H1 (cell line): Measurements from ENCODE around the gene TECPR2.

Source experiments
- BACH1 ChIP-seq: IDR thresholded peaks from 2 replicates; pipeline ENCODE4 v1.6.1; 2012; ENCODE audit warnings: low read length, improper control_type of control experiment
- BCL11A ChIP-seq, 2 experiments: IDR thresholded peaks; one replicate each; pipeline ENCODE4 v1.6.1; 2011; ENCODE audit warnings: low read depth in 2 of 2, low read length in 2 of 2, mild to moderate bottlenecking in 2 of 2
- CBX5 ChIP-seq: fragments of 300-800, 300-1000 bp; sonication (generic); IDR thresholded peaks from 2 replicates; pipeline ENCODE4 v1.7.1; 2016; ENCODE audit warnings: antibody characterized with exemption, low read length, low read depth
- POLR2A ChIP-seq, 2 experiments: IDR thresholded peaks; 1 replicate in 1 of 2; 2 replicates in 1 of 2; pipeline ENCODE4 v1.6.1; 2011; ENCODE audit warnings: low read depth in 2 of 2, low read length in 2 of 2, mild to moderate bottlenecking in 2 of 2; ENCODE audit errors: control extremely low read depth in 1 of 2
- RAD21 ChIP-seq, 2 experiments: IDR thresholded peaks in 1 of 2; conservative IDR thresholded peaks in 1 of 2; 2 replicates each; pipeline ENCODE4 v1.6.1; 2011; ENCODE audit warnings: low read depth in 2 of 2, low read length in 2 of 2, improper control_type of control experiment in 1 of 2, inconsistent platforms in 1 of 2, mild to moderate bottlenecking in 1 of 2, moderate library complexity in 1 of 2
- SRF ChIP-seq: IDR thresholded peaks from 2 replicates; pipeline ENCODE4 v1.6.1; 2011; ENCODE audit warnings: mild to moderate bottlenecking, low read depth, low read length, moderate library complexity
- ZNF274 ChIP-seq: IDR thresholded peaks from 2 replicates; pipeline ENCODE4 v1.7.0; 2012; ENCODE audit warnings: low read length, borderline replicate concordance; ENCODE audit errors: extremely low read depth
- TF ChIP-seq, protein P1 (sequence below), 3 experiments: IDR thresholded peaks; 1 replicate in 2 of 3; 2 replicates in 1 of 3; pipeline versions ENCODE4 v1.5.1 to v1.6.1; 2011; ENCODE audit warnings: low read length in 3 of 3, mild to moderate bottlenecking in 3 of 3, inconsistent platforms in 2 of 3, low read depth in 1 of 3, moderate library complexity in 1 of 3; ENCODE audit not compliant: insufficient read depth in 1 of 3; ENCODE audit errors: control extremely low read depth in 1 of 3
- TF ChIP-seq, protein P2 (sequence below): fragments of 300-600 bp; sonication (generic); IDR thresholded peaks from 2 replicates; pipeline ENCODE4 v1.7.1; 2012; ENCODE audit warnings: low read length, moderate library complexity, mild to moderate bottlenecking, inconsistent platforms; ENCODE audit not compliant: insufficient replicate concordance

DNA sequence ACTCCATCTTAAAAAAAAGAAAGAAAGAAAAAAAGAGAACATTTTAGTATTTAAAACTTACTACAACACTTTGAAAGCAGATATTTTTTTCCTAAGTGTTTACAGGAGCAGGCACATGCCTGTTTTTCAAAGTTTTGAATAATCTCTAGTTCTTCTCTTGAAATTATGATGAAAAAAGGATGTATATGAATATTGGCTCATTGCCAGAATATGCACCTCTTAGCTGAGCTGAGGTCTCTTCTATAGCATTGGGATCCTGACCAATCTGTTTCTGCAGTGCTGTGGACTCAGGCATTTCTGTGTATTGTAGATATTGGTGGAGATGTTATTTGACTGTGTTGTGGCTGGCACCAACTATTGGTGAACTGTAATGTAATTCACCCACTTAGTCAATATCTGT is 15.0 kb downstream of the TECPR2 start:
- TF ChIP-seq, protein P1, sequence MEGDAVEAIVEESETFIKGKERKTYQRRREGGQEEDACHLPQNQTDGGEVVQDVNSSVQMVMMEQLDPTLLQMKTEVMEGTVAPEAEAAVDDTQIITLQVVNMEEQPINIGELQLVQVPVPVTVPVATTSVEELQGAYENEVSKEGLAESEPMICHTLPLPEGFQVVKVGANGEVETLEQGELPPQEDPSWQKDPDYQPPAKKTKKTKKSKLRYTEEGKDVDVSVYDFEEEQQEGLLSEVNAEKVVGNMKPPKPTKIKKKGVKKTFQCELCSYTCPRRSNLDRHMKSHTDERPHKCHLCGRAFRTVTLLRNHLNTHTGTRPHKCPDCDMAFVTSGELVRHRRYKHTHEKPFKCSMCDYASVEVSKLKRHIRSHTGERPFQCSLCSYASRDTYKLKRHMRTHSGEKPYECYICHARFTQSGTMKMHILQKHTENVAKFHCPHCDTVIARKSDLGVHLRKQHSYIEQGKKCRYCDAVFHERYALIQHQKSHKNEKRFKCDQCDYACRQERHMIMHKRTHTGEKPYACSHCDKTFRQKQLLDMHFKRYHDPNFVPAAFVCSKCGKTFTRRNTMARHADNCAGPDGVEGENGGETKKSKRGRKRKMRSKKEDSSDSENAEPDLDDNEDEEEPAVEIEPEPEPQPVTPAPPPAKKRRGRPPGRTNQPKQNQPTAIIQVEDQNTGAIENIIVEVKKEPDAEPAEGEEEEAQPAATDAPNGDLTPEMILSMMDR (IDR thresholded peaks at IDR 0.05; ENCODE audit: control extremely low read depth in 1 of 3, insufficient read depth in 1 of 3, low read depth in 1 of 3, low read length in 3 of 3): no peak
- TF ChIP-seq POLR2A (IDR thresholded peaks at IDR 0.05; ENCODE audit: control extremely low read depth in 1 of 2, low read depth in 2 of 2, low read length in 2 of 2) (no peak), BCL11A (IDR thresholded peaks at IDR 0.05; ENCODE audit: low read depth in 2 of 2, low read length in 2 of 2) (no peak), SRF (no peak), BACH1 (no peak), CBX5 (no peak), RAD21 (IDR thresholded peaks at IDR 0.05 in 1 of 2, conservative IDR thresholded peaks at IDR 0.05 in 1 of 2; ENCODE audit: low read depth in 2 of 2, low read length in 2 of 2) (no peak), ZNF274 (no peak)
- TF ChIP-seq, protein P2, sequence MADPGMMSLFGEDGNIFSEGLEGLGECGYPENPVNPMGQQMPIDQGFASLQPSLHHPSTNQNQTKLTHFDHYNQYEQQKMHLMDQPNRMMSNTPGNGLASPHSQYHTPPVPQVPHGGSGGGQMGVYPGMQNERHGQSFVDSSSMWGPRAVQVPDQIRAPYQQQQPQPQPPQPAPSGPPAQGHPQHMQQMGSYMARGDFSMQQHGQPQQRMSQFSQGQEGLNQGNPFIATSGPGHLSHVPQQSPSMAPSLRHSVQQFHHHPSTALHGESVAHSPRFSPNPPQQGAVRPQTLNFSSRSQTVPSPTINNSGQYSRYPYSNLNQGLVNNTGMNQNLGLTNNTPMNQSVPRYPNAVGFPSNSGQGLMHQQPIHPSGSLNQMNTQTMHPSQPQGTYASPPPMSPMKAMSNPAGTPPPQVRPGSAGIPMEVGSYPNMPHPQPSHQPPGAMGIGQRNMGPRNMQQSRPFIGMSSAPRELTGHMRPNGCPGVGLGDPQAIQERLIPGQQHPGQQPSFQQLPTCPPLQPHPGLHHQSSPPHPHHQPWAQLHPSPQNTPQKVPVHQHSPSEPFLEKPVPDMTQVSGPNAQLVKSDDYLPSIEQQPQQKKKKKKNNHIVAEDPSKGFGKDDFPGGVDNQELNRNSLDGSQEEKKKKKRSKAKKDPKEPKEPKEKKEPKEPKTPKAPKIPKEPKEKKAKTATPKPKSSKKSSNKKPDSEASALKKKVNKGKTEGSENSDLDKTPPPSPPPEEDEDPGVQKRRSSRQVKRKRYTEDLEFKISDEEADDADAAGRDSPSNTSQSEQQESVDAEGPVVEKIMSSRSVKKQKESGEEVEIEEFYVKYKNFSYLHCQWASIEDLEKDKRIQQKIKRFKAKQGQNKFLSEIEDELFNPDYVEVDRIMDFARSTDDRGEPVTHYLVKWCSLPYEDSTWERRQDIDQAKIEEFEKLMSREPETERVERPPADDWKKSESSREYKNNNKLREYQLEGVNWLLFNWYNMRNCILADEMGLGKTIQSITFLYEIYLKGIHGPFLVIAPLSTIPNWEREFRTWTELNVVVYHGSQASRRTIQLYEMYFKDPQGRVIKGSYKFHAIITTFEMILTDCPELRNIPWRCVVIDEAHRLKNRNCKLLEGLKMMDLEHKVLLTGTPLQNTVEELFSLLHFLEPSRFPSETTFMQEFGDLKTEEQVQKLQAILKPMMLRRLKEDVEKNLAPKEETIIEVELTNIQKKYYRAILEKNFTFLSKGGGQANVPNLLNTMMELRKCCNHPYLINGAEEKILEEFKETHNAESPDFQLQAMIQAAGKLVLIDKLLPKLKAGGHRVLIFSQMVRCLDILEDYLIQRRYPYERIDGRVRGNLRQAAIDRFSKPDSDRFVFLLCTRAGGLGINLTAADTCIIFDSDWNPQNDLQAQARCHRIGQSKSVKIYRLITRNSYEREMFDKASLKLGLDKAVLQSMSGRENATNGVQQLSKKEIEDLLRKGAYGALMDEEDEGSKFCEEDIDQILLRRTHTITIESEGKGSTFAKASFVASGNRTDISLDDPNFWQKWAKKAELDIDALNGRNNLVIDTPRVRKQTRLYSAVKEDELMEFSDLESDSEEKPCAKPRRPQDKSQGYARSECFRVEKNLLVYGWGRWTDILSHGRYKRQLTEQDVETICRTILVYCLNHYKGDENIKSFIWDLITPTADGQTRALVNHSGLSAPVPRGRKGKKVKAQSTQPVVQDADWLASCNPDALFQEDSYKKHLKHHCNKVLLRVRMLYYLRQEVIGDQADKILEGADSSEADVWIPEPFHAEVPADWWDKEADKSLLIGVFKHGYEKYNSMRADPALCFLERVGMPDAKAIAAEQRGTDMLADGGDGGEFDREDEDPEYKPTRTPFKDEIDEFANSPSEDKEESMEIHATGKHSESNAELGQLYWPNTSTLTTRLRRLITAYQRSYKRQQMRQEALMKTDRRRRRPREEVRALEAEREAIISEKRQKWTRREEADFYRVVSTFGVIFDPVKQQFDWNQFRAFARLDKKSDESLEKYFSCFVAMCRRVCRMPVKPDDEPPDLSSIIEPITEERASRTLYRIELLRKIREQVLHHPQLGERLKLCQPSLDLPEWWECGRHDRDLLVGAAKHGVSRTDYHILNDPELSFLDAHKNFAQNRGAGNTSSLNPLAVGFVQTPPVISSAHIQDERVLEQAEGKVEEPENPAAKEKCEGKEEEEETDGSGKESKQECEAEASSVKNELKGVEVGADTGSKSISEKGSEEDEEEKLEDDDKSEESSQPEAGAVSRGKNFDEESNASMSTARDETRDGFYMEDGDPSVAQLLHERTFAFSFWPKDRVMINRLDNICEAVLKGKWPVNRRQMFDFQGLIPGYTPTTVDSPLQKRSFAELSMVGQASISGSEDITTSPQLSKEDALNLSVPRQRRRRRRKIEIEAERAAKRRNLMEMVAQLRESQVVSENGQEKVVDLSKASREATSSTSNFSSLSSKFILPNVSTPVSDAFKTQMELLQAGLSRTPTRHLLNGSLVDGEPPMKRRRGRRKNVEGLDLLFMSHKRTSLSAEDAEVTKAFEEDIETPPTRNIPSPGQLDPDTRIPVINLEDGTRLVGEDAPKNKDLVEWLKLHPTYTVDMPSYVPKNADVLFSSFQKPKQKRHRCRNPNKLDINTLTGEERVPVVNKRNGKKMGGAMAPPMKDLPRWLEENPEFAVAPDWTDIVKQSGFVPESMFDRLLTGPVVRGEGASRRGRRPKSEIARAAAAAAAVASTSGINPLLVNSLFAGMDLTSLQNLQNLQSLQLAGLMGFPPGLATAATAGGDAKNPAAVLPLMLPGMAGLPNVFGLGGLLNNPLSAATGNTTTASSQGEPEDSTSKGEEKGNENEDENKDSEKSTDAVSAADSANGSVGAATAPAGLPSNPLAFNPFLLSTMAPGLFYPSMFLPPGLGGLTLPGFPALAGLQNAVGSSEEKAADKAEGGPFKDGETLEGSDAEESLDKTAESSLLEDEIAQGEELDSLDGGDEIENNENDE: no peak
